Activated T-helper 2 cell treated with anti-CD3 and anti-CD28 coated beads, Interferon-gamma antibody, Interleukin-2, Interleukin-4, amounts not matched to agents 10 μg/mL and 5 μg/mL and 100 μg/mL, durations not matched to agents 14 hours and 24 hours and 36 hours (primary cell): ENCODE data around the gene WIPF2. TPM values are rescaled to one million over a fixed set of nuclear protein-coding genes. Genes with fewer than 3 reads are reported as not detected.
A peak's percentile ranks its signal among the peaks of the same experiment; 100 is the strongest.
"Not testable (repeated sequence)": the region's sequence is repeated elsewhere in the genome, so short reads cannot be mapped to it uniquely, and the experiment has no call there.

Experiments used
- DNase-seq: peaks from one replicate; pipeline ENCODE4 v3.0.0; 2021; ENCODE audit warnings: low spot score
- H3K27ac Mint-ChIP-seq: one replicate; pipeline ENCODE4 v1.8.0; 2021; ENCODE audit warnings: mixed read lengths
- H3K27me3 Mint-ChIP-seq: one replicate; pipeline ENCODE4 v1.8.0; 2021; ENCODE audit warnings: low read depth, mixed read lengths
- H3K36me3 Mint-ChIP-seq: one replicate; pipeline ENCODE4 v1.8.0; 2021; ENCODE audit warnings: low read depth, mixed read lengths
- H3K4me1 Mint-ChIP-seq: one replicate; pipeline ENCODE4 v1.8.0; 2021; ENCODE audit warnings: low read depth, mixed read lengths
- H3K4me3 Mint-ChIP-seq: one replicate; pipeline ENCODE4 v1.8.0; 2021; ENCODE audit warnings: low read depth, mild to moderate bottlenecking, moderate library complexity, mixed read lengths
- H3K9me3 Mint-ChIP-seq: one replicate; pipeline ENCODE4 v1.8.0; 2021; ENCODE audit warnings: mixed read lengths
- intact Hi-C: fragments of 100-400 bp; cut with micrococcal nuclease; formaldehyde crosslinking; loops from one replicate; pipeline ENCODE4 v1.15.1; 2023
- total RNA-seq: library from RNA; stranded (reverse); gene quantifications from 2 replicates; pipeline ENCODE4 v1.2.3, GENCODE V29; 2022

Gene WIPF2
- total RNA-seq, 1 donor from 2014 or later, result 27.2 TPM

- H3K9me3 Mint-ChIP-seq, result no peaks in the 10 kb centered on the region
- DNase-seq, result no peak
- H3K36me3 Mint-ChIP-seq, result peaks cover 86% of the 10 kb centered on the region
- H3K4me1 Mint-ChIP-seq, result peaks cover 35% of the 10 kb centered on the region
- H3K27ac Mint-ChIP-seq, result peak overlapping the region; percentile 61
- intact Hi-C loops, result no loop called here
- no peaks in the 10 kb centered on the region for H3K27me3 Mint-ChIP-seq
- H3K4me3 Mint-ChIP-seq, result peak overlapping the region; percentile 49
Measured at GRCh38 chr17:40295488-40296436, 76.7 kb downstream of the WIPF2 start.

- H3K9me3 Mint-ChIP-seq, result no peaks in the 10 kb centered on the region
Measured at GRCh38 chr17:40297511-40297910, 78.4 kb downstream of the WIPF2 start.

DNA sequence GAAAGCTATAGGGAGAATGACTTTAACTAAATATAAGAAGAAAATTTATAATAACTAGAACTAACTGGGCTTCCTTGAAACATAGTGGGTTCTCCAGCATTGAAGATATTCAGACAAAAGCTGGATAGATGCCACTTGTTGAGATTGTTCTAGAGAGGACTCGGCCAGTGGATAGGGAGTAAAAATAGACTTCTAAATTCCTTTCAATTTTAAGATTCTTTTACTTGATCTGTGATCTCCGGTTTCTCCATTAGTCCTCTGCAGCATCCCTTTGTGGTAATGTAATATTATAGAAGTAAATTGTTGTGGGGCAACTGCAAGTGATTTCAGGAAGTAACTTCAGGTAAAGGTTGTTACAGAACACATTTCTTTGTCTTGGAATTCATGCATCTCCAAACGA, 79.6 kb downstream of the WIPF2 start:
- H3K4me3 Mint-ChIP-seq, result no peak overlapping the region
- intact Hi-C loops, result no loop called here
- H3K27ac Mint-ChIP-seq, result no peak overlapping the region
- H3K36me3 Mint-ChIP-seq, result peaks cover 90% of the 10 kb centered on the region
- H3K9me3 Mint-ChIP-seq, result no peaks in the 10 kb centered on the region
- no peak for DNase-seq
- H3K4me1 Mint-ChIP-seq, result peaks cover 28% of the 10 kb centered on the region
- no peaks in the 10 kb centered on the region for H3K27me3 Mint-ChIP-seq

More at GRCh38 chr17:40297511-40297910, 78.4 kb downstream of the WIPF2 start:
- intact Hi-C loops, result no loop called here
- DNase-seq, result no peak
- Mint-ChIP-seq H3K27ac (no peak overlapping the region), H3K27me3 (no peaks in the 10 kb centered on the region), H3K4me1 (peaks cover 28% of the 10 kb centered on the region), H3K4me3 (no peak overlapping the region), H3K36me3 (peaks cover 89% of the 10 kb centered on the region)

GRCh38 chr17:40299159-40299757, 80.2 kb downstream of the WIPF2 start:
- H3K4me3 Mint-ChIP-seq, DNase-seq, H3K9me3 Mint-ChIP-seq, H3K27me3 Mint-ChIP-seq, intact Hi-C loops: not testable (repeated sequence)
- Mint-ChIP-seq H3K36me3 (peaks cover 89% of the 10 kb centered on the region), H3K27ac (peak overlapping the region; percentile 10), H3K4me1 (peaks cover 30% of the 10 kb centered on the region)

DNA sequence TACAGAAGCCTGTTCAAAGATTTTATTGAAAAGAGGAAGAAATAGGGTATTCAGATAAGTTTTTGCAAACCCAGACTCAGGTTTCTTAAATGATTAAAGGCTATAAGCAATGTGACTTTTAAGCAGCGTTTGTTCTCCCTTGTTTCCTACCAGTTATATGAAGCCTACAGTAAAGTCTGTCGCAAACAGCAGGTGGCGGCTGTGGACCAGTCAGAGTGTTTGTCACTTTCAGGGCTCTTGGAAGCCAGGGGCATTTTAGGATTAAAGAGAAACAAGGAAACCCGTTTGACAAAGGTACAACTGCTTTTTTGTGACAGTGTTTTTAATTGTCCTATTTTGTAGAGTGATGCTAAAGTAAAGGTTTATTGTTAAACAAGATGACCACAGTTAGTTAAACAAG, 82.2 kb downstream of the WIPF2 start:
- no peak overlapping the region for H3K4me3 Mint-ChIP-seq
- H3K9me3 Mint-ChIP-seq, result no peaks in the 10 kb centered on the region
- H3K4me1 Mint-ChIP-seq, result peaks cover 21% of the 10 kb centered on the region
- no peak for DNase-seq
- no peaks in the 10 kb centered on the region for H3K27me3 Mint-ChIP-seq
- H3K36me3 Mint-ChIP-seq, result peaks cover 78% of the 10 kb centered on the region
- intact Hi-C loops, result no loop called here
- no peak overlapping the region for H3K27ac Mint-ChIP-seq

DNA sequence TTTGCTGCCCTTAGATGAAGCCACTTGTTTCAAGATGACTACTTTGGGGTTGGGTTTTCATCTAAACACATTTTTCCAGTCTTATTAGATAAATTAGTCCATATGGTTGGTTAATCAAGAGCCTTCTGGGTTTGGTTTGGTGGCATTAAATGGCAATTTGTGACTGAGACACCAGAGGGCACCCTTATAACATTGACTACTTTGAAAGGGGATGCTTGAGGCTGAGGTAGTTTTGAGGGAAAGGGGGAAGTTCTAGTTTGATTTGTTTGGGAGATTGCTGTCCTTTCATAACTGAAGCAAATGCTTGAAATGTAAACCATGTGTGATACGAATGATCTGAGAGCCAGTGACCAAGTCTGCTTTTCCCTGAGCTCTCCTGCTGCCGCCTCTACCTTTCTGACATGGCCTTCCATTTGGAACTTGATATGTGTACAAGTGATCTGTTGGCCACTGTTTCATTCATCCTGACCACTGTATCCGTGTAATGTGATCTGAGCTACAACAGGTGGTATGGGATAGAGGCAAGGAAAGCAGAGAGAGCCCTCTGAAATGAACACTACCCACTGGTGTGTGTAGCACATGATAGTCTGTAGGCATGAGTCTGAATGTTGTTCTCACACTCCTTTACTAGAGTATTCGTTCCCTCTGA, 84.0 kb downstream of the WIPF2 start:
- H3K27me3 Mint-ChIP-seq, result no peaks in the 10 kb centered on the region
- H3K4me1 Mint-ChIP-seq, result peaks cover 13% of the 10 kb centered on the region
- no peak overlapping the region for H3K27ac Mint-ChIP-seq
- H3K36me3 Mint-ChIP-seq, result peaks cover 63% of the 10 kb centered on the region
- H3K4me3 Mint-ChIP-seq, result no peak overlapping the region
- no peaks in the 10 kb centered on the region for H3K9me3 Mint-ChIP-seq
- intact Hi-C loops, result loop anchor here (2.0 kb wide), 1 partner anchor 52 kb away; no protein-coding TSS in a partner anchor
- DNase-seq, result no peak

DNA sequence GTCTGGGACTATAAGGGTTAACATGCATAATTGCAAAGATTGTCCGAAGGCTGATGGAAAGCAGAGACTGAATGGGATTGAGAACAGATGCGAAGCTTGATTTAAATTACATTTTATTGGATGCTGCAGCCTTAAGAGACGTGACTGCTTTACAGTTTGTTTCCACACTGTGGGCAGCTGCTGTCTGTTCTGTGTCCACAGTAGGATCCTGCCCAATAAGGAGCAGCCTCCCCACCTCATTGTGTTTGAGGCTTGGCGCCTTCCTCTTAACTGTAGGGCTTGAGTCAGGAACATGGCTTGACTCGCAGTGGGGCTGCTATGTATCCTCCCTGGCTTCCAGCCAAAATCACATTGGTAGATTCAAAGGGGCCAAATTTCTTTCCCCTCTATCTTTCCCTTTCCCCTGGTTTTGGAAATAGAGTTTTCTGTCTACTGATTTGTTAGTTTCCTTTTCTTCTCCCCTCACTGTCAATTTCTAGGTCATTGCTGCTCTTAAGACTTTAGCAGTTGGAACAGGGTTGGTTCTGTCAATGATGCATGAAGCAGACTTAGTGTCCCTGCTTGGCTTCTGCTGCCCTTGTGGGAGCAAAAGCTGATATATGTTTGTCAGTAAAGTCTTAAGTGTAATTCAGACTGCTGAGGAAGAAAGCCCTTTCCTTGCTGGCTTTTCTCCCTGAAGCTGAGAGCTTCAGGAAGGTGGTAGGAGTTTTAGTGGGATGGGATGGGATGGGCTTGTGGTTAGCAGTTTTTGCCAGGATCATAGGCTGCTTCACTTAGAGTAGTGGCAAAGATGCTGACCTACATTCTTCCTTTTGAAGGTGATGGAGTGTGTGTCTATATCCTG, 84.8 kb downstream of the WIPF2 start:
- no peaks in the 10 kb centered on the region for H3K27me3 Mint-ChIP-seq
- intact Hi-C loops, result loop anchor here (2.0 kb wide), 1 partner anchor 51 kb away; no protein-coding TSS in a partner anchor
- H3K9me3 Mint-ChIP-seq, result no peaks in the 10 kb centered on the region
- H3K27ac Mint-ChIP-seq, result no peak overlapping the region
- H3K4me1 Mint-ChIP-seq, result peaks cover 13% of the 10 kb centered on the region
- H3K36me3 Mint-ChIP-seq, result peaks cover 55% of the 10 kb centered on the region
- no peak for DNase-seq
- no peak overlapping the region for H3K4me3 Mint-ChIP-seq

GRCh38 chr17:40304552-40304863, 85.4 kb downstream of the WIPF2 start:
- Mint-ChIP-seq H3K36me3 (peaks cover 50% of the 10 kb centered on the region), H3K4me1 (peaks cover 13% of the 10 kb centered on the region)
- intact Hi-C loops, DNase-seq, H3K9me3 Mint-ChIP-seq, H3K27me3 Mint-ChIP-seq, H3K27ac Mint-ChIP-seq, H3K4me3 Mint-ChIP-seq: not testable (repeated sequence)

DNA sequence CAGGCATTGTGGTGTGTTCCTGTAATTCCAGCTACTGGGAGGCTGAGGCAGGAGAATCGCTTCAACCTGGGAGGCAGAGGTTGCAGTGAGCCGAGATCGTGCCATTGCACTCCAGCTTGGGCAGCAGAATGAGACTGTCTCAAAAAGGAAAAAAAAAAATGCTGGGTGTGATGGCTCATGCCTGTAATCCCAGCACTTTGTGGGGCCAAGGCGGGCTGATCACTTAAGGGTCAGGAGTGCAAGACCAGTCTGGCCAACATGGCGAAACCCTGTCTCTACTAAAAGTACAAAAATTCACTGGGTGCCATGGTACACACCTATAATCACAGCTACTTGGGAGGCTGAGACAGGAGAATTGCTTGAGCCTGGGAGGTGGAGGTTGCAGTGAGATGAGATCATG, 85.8 kb downstream of the WIPF2 start:
- H3K36me3 Mint-ChIP-seq, result peaks cover 46% of the 10 kb centered on the region
- H3K27me3 Mint-ChIP-seq, H3K4me3 Mint-ChIP-seq, H3K9me3 Mint-ChIP-seq, DNase-seq, H3K27ac Mint-ChIP-seq: not testable (repeated sequence)
- intact Hi-C loops, result loop anchor here (5.0 kb wide), 1 partner anchor 37 kb away; no protein-coding TSS in a partner anchor
- peaks cover 13% of the 10 kb centered on the region for H3K4me1 Mint-ChIP-seq

- intact Hi-C loops, result loop anchor here (5.0 kb wide), 1 partner anchor 36 kb away; no protein-coding TSS in a partner anchor
- Mint-ChIP-seq H3K9me3 (no peaks in the 10 kb centered on the region), H3K36me3 (peaks cover 33% of the 10 kb centered on the region), H3K4me3 (no peak overlapping the region), H3K27me3 (no peaks in the 10 kb centered on the region), H3K4me1 (peaks cover 11% of the 10 kb centered on the region), H3K27ac (no peak overlapping the region)
- DNase-seq, result no peak
Measured at GRCh38 chr17:40306395-40306794, 87.3 kb downstream of the WIPF2 start.

DNA sequence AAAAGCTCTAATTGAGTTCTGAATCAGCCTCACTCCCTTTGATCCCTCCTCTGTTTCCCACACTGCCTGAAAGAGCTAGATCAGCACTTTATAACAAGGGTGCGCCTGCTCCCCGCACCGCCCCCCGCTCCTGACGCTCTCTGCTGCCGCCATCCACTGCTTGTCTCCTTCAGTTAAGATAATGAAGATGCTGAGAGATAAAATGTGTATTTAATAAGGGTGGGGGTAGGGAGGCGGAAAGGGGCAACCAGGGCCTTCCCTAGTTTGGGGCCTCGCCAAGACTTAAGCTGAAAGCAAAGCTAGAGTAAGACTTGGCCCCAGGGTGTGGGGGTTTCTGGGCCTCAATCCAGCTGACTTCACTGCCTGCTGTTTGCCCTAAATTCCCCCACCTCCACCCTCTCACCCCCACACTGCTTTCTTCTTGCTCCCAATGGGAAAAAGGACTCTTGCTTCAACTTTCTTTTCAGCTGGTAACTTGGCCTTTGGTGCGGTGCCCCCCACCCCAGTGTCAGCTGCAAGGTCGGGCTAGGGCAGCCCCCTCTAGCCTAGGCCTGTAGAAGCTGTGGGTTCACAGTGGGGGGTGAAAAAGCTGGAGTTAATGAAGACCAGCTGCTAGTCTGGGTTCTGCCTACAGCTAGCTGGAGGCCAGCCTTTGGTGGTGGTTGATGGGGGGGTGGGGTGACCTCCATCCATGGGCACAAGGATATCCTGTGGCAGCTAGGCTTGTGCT, 88.1 kb downstream of the WIPF2 start:
- no peak for DNase-seq
- H3K27me3 Mint-ChIP-seq, result no peaks in the 10 kb centered on the region
- peaks cover 13% of the 10 kb centered on the region for H3K4me1 Mint-ChIP-seq

More for the DNA sequence above, 88.1 kb downstream of the WIPF2 start:
- no peaks in the 10 kb centered on the region for H3K9me3 Mint-ChIP-seq
- no peak overlapping the region for H3K4me3 Mint-ChIP-seq
- H3K27ac Mint-ChIP-seq, result no peak overlapping the region
- peaks cover 25% of the 10 kb centered on the region for H3K36me3 Mint-ChIP-seq
- intact Hi-C loops, result loop anchor here (5.0 kb wide), 1 partner anchor 35 kb away; no protein-coding TSS in a partner anchor
